Stimulated activated CD4-positive, alpha-beta T cell treated with anti-CD3 and anti-CD28 coated beads, Interleukin-4, amount 100 ng/mL, for 24 hours (primary cell): ENCODE measurements around the gene ACAP3.
A peak's percentile ranks its signal among the peaks of the same experiment; 100 is the strongest.

ENCODE experiments used
- DNase-seq: peaks from one replicate; pipeline ENCODE4 v3.0.0-alpha.2; 2020

Gene ACAP3

DNA sequence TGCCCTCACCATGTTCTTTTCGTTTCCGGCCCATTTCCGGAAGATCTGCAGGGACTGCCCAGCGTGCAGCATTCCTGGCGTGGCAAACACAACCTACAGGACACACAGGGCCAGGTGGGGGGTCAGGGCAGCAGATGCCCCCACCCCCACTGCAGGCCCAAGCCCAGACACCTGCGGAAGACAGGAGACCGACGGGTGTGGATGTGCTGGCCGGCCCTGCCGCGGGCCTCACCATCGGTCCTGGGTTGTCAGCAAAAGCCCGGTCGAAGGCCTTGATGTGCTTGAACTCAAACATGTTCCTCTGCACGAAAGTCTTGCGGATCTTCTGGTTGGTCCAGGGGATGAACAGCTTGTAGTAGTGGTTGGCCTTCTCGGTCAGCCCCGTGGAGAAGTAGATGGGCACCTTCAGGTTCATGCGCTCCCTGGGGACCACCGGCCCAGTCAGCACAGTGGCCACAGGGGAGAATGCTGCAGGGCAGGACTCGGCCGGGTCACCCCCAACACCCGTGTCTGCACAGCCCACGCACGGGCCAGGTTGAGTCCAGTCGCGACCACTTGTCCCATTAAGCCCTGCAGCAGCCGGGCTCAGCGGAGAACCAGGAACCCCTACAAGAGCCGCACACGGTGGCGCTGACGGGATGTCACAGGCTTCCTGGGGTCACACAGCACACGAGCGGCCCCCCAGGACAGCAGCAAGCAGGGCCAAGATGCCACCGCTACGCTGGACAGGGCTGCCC lies 5.9 kb upstream of the ACAP3 start:
- DNase-seq = no peak

- no peak for DNase-seq
These were observed 5.0 kb upstream of the ACAP3 start for GRCh38 chr1:1312450-1313314.

- no peak for DNase-seq
These were observed 3.7 kb upstream of the ACAP3 start for GRCh38 chr1:1311107-1312104.

GRCh38 chr1:1310476-1311053 lies 2.8 kb upstream of the ACAP3 start:
- DNase-seq = no peak

- no peak for DNase-seq
These were observed 2.3 kb upstream of the ACAP3 start for GRCh38 chr1:1310109-1310385.

- DNase-seq = no peak
These were observed 1.8 kb upstream of the ACAP3 start for GRCh38 chr1:1309251-1310108.

- DNase-seq = no peak
These were observed 1.1 kb upstream of the ACAP3 start for GRCh38 chr1:1308756-1309250.

DNA sequence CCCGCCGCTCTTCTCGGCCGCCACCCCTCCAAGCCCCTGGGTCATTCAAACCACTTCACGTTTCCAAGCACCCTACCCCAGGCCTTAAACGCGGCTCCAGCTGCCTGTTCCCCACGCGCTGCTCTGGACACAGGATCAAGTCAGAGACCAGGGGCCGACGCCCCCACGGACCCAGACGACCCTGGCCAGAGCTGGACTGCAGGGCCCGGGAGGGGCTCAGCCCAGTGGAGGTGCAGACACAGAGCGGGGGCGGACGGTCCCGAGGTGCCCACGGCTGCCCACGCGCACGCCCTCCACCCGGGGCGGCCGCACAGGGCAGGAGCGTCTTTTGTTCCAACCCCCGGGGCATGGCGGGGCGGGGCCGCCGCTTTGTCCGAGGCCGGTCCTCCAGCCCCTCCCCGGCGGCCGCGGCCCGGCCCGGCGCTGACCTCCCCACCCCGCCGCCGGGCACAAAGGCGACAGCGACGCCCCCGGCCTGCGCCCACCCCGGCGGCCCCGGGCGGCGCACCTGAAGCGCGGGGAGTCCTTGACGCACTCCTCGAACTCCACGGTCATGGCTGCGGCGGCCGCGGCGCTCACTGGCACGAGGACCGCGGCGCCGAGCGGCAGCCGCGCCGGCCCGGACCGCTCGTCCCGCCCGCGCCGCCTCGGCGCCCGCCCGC lies 338 bp downstream of the ACAP3 start:
- DNase-seq = no peak

GRCh38 chr1:1306661-1307260 lies 969 bp downstream of the ACAP3 start:
- no peak for DNase-seq

DNA sequence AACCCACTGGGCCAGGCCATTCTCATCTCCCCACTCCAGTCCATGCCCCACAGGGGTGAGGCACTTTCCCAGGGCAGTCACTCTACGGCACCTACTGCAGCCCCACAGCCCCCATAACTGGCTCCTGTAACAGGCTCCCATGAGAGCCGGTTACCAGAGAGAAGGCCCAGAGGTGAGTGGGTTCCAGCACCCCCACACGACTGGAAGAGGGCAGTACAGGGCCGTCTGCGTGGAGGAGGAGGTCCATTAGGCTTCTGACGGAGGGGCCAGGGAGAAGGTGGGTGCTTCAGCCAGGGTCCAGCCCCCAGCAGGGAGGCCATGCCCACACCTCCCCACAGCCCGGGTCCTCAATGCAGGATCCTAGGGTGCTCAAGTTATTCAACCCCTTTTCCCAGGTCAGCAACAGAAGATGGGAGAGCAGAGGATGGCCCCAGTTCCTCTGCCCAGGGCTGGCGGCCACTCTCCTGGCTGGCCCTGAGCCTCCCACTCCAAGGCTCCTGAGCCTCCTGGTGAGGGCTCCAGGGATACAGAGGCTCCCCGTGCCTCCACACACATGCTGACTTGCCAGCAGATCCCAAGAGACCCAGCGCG lies 1.6 kb downstream of the ACAP3 start:
- DNase-seq = no peak

DNA sequence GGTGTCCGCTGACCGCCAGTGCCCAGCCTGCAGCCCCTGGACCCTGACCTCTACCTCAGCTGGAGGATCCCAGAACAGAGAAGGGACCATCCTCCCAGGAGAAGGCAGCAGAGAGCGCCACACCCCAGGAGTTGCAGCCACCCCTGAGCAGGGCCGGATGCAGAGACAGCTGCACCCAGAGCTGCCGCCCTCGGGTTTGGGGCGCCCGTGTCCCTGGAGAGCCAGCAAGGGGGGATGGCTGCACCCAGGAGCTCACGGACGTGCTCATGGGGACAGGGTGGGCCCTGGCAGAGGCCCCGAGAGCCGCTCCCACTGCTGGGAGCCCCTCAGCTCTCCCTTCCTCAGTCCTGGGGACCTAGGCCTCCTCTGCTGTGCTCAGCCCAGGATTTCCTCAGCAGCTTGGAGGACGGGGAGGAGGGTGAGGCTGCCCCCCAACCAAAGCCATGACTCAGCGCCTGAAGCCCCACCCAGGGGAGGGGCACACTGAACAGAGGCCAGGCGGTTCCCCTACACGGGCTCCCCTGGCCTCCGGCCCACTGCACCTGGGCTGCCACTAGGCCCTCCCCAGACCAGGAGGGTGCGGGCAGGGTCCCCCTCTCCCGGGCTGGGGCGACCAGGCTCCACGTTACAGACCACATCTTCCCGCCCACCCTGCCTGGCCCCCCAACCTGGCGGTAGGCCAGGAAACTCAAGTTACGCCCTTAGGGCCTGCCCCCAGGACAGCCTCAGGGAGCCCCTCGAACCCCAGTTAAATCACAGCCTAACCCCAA lies 2.2 kb downstream of the ACAP3 start:
- peak; percentile 65 for DNase-seq

GRCh38 chr1:1304331-1305299 lies 3.1 kb downstream of the ACAP3 start:
- no peak for DNase-seq

DNA sequence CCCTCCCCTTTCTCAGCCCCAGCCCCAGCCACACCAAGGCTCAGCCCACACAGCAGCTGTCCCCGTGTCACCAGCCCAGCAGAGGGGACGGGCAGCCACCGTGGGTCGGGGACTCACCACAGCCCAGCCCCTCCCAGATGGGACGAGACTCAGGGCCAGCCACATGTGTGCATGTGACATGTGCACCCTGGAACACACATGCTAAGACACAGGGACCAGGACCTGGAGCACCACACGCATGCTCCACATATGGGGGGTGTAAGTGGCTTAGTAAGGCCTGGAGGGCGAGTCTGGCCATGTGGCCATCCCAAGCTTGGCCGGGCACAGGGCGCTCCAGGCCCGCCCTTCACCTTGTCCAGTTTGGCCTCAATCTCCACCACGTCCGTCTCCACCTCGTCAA lies 4.0 kb downstream of the ACAP3 start:
- no peak for DNase-seq

DNA sequence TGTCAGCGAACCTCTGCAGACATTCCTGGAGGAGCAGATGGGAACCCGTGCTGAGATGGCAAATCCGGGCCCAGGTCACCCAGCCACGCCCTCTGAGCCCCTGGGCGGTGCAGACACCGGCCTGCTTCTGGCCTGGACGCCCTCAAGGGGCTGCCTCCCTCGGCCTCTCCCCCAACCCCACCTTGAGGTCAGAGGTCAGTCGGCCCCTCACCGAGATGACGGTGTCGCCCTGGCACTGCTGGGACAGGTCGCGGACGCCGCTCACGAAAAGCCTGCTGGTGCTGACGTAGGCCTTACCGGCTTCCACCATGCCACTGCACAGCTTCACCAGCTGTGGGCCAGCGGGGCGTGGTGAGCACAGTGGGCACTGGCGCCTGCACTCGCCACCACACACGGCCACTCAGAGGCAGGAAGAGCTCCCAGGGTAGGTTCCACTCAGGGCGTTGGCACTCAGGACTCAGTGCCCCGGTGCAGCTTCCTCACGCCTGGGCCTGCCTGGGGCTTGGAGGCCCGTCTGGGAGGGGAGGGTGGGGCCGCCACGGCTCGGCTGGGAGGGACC lies 4.7 kb downstream of the ACAP3 start:
- DNase-seq = no peak

GRCh38 chr1:1302006-1302430 lies 5.7 kb downstream of the ACAP3 start:
- DNase-seq = no peak

GRCh38 chr1:1300352-1300739 lies 7.4 kb downstream of the ACAP3 start:
- DNase-seq = no peak

DNA sequence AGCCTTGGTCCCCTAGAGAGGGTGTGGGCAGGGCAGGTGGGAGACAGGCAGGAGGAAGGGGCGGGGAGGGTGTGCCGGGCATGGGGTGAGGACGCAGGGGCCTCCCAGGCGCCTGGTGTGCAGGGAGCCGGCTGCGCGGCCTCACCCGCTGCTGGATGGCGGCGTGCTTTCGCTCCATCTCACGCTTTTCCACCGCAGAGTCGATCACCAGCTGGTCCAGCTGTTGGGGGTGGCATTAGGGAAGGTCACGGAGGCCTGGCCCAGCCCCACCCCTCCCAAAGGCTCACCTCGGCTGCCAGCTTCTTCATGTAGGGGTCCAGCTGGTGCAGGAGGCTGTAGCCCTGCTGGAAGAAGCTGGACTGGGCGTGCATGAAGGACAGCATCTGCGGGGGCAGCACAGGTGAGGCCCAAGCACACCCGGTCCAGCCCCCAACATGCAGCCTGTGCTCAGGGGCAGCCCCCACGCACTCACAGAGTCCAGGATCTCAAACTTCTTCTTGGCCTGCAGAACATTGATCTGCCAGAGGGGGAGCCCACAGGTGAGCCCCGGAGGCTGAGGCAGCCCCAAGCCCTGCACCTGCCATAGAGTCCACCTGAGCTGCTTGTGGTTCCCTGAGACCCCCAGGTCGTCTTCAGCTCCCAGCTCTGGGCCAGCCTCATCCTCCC lies 7.9 kb downstream of the ACAP3 start:
- no peak for DNase-seq
